Measurements from ENCODE around the gene NHEJ1. TPM values are rescaled to one million over a fixed set of nuclear protein-coding genes. Genes with fewer than 3 reads are reported as not detected.

The NHEJ1 gene
- total RNA-seq, 1 experiment from 2014 or later = 20.8 TPM

DNA sequence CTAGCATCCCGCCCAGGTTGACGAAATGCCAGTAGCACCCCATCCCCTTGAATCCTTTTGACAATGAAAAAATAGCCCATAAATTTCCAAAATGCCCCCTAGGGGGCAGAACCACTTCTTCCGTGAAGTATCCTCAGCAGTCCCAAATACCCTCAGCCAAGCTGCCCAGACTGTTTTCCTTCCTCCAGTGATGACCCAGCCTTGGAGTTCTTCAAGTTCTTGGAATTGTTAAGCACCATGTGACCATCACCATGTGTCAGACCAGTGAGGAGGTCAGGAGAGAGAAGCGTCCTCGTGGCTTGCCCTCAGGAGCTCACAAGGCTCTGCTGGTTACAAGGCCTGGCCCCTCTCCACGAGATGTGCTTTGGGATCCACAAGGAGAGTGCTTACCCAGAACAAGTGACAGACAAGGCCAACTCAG lies 10.6 kb upstream of the NHEJ1 start:
- no peak overlapping the region for H3T11ph ChIP-seq (ENCODE audit: low read length)
- no peaks in the 10 kb centered on the region for H4K20me1 ChIP-seq (ENCODE audit: control insufficient read depth, insufficient read depth, insufficient read length)
- Mint-ChIP-seq H3K36me3 (ENCODE audit: insufficient read depth in 1 of 3, low read depth in 3 of 3) (peaks cover 8 to 26% (median 23%) of the 10 kb centered on the region in 3 experiments; a peak in 6 of 7 replicates), H3K9me3 (no peaks in the 10 kb centered on the region; a peak in 1 of 5 replicates), H3K4me3 (no peak overlapping the region), H3K4me1 (peaks cover 4 to 8% of the 10 kb centered on the region in 2 experiments; a peak in 2 of 4 replicates), H3K27ac (peak overlapping the region in 1 of 3 experiments; percentile 18; a peak in 2 of 7 replicates), H3K27me3 (ENCODE audit: low read depth) (no peaks in the 10 kb centered on the region; the same call in 1 of the 2 replicates)
- no peak overlapping the region for H3K56ac ChIP-seq (ENCODE audit: insufficient read length, low read depth, low read length)
- no peaks in the 10 kb centered on the region for H3K79me2 ChIP-seq (ENCODE audit: insufficient read depth, low read length)
- H3K23me2 ChIP-seq (ENCODE audit: insufficient read length, low read depth, low read length, poor library complexity, severe bottlenecking) = peaks cover 6% of the 10 kb centered on the region
- TF ChIP-seq, protein P1, sequence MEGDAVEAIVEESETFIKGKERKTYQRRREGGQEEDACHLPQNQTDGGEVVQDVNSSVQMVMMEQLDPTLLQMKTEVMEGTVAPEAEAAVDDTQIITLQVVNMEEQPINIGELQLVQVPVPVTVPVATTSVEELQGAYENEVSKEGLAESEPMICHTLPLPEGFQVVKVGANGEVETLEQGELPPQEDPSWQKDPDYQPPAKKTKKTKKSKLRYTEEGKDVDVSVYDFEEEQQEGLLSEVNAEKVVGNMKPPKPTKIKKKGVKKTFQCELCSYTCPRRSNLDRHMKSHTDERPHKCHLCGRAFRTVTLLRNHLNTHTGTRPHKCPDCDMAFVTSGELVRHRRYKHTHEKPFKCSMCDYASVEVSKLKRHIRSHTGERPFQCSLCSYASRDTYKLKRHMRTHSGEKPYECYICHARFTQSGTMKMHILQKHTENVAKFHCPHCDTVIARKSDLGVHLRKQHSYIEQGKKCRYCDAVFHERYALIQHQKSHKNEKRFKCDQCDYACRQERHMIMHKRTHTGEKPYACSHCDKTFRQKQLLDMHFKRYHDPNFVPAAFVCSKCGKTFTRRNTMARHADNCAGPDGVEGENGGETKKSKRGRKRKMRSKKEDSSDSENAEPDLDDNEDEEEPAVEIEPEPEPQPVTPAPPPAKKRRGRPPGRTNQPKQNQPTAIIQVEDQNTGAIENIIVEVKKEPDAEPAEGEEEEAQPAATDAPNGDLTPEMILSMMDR (conservative IDR thresholded peaks at IDR 0.05) = peak; percentile 77
- H3K27me3 ChIP-seq (ENCODE audit: insufficient read depth, low read length) = no peaks in the 10 kb centered on the region
- H2AK5ac ChIP-seq (ENCODE audit: insufficient read length, low read length) = no peak overlapping the region
- H3K9ac ChIP-seq (ENCODE audit: extremely low read depth, insufficient read length, low read length) = no peak overlapping the region
- H4K91ac ChIP-seq (ENCODE audit: insufficient read length, low read depth, low read length) = no peak overlapping the region
- H3K4me1 ChIP-seq (ENCODE audit: insufficient read depth, low read length) = no peaks in the 10 kb centered on the region
- no peak overlapping the region for H2BK12ac ChIP-seq (ENCODE audit: insufficient read length, low read depth, low read length)
- no peak overlapping the region for H3K23ac ChIP-seq (ENCODE audit: insufficient read length, low read depth, low read length)
- H2BK120ac ChIP-seq (ENCODE audit: low read depth, low read length, poor library complexity, severe bottlenecking) = no peak overlapping the region
- H2BK20ac ChIP-seq (ENCODE audit: low read depth, low read length, poor library complexity, severe bottlenecking) = no peak overlapping the region
- H2BK5ac ChIP-seq (ENCODE audit: insufficient read length, low read length) = no peak overlapping the region
- H3K9me3 ChIP-seq (ENCODE audit: control insufficient read depth, low read depth, low read length) = no peaks in the 10 kb centered on the region
- no peak overlapping the region for H2AFZ ChIP-seq (ENCODE audit: low read length)
- H4K5ac ChIP-seq (ENCODE audit: insufficient read length, low read depth, low read length) = no peak overlapping the region
- peak; percentile 63 for DNase-seq
- WGBS (ENCODE audit: extremely low coverage, insufficient read length, low lambda C conversion rate) = no CpG with 5 or more reads among the region's 6 CpGs
- no peaks in the 10 kb centered on the region for H3K79me1 ChIP-seq (ENCODE audit: insufficient read depth, low read depth, low read length, poor library complexity, severe bottlenecking)
- H3K14ac ChIP-seq (ENCODE audit: insufficient read depth, low read length) = no peak overlapping the region; the same call in 1 of the 2 replicates
- no peak overlapping the region for H3K27ac ChIP-seq (ENCODE audit: insufficient read length, low read depth, low read length)
- H4K8ac ChIP-seq (replicated peaks; ENCODE audit: insufficient read length, low read depth, low read length) = no peak overlapping the region
- no peak overlapping the region for H3K18ac ChIP-seq (ENCODE audit: insufficient read length, low read depth, low read length)
- H3K4ac ChIP-seq (ENCODE audit: low read depth, low read length) = no peak overlapping the region
- no peak overlapping the region for H2BK15ac ChIP-seq (ENCODE audit: low read depth, low read length)
- H3K4me2 ChIP-seq (ENCODE audit: insufficient read depth, insufficient read length, low read length) = no peak overlapping the region

Measured in H9 (cell line).